Measurements from ENCODE around the gene PRDM16. TPM values are rescaled to one million over a fixed set of nuclear protein-coding genes. Genes with fewer than 3 reads are reported as not detected.

Gene PRDM16
- total and polyA plus RNA-seq, 2 of the 8 experiments (the other 6 are each of a cell fraction or from before 2014, with no cell fraction given), result 0.39 to 0.43 TPM

DNA sequence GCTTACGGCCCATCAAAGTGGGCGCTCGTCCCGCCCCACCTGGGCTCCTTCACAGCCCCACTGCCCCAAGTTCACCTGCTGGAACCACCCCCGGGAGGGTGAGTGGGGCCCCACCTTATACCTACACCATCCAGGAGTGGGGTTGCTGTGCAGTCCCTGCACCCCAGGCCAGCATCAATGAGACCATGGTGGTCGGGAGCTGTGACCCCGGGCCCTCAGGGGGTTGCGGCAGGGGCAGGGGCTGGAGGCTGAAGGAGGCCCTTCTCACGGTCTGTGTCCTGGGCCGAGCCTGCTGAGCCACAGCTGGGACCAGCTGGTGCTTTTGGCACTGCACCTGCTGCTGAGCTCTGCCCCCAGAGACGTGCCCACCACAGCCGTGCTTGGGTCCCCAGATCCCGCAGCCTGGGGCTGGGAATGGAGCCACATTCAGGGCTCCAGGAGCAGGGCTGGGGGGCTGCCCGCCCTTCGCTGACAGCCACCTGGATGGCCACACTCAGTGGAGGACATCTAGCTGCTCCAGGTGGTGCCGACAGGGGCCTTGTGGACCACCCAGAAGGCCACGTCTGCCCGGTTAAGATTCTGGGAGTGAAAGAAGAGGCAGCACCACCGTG lies 30.3 kb upstream of the PRDM16 start:
- FAIRE-seq (no peak), DNase-seq (ENCODE audit: low read depth in 1 of 2, low spot score in 2 of 2) (no peak)
- no peaks in the 10 kb centered on the region for H3K79me1 ChIP-seq (ENCODE audit: low read depth, low read length)
- H4K8ac ChIP-seq (ENCODE audit: extremely low read depth, insufficient read depth, low read length), result no peak overlapping the region
- CTCF ChIA-PET (ENCODE audit: partially characterized antibody), result no interaction called here
- H2BK120ac ChIP-seq (replicated peaks; ENCODE audit: low read depth, low read length), result no peak overlapping the region
- H4K20me1 ChIP-seq (replicated peaks in 1 of 2; ENCODE audit: control insufficient read depth in 1 of 2, insufficient read depth in 2 of 2, low read length in 2 of 2), result no peaks in the 10 kb centered on the region
- TF ChIP-seq, protein P1, sequence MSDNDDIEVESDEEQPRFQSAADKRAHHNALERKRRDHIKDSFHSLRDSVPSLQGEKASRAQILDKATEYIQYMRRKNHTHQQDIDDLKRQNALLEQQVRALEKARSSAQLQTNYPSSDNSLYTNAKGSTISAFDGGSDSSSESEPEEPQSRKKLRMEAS (IDR thresholded peaks at IDR 0.05), result no peak
- TF ChIP-seq, protein P2, sequence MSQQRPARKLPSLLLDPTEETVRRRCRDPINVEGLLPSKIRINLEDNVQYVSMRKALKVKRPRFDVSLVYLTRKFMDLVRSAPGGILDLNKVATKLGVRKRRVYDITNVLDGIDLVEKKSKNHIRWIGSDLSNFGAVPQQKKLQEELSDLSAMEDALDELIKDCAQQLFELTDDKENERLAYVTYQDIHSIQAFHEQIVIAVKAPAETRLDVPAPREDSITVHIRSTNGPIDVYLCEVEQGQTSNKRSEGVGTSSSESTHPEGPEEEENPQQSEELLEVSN (IDR thresholded peaks at IDR 0.05), result no peak
- TF ChIP-seq EZH2 (IDR thresholded peaks at IDR 0.05; ENCODE audit: low read depth, low read length, severe bottlenecking) (no peak), CHD2 (IDR thresholded peaks at IDR 0.05; ENCODE audit: low read length) (no peak)
- H4K91ac ChIP-seq (replicated peaks; ENCODE audit: insufficient read length, low read length), result no peak overlapping the region
- no peak overlapping the region for H4K5ac ChIP-seq (ENCODE audit: insufficient read length, low read depth, low read length)
- no peak overlapping the region for H2BK20ac ChIP-seq (ENCODE audit: low read length)
- H3K23ac ChIP-seq (ENCODE audit: insufficient read length), result no peak overlapping the region
- no peak overlapping the region for H3K14ac ChIP-seq (ENCODE audit: insufficient read length)
- no peak overlapping the region for H3K4me3 ChIP-seq (ENCODE audit: extremely low read depth in 1 of 4, insufficient read depth in 2 of 4, low read depth in 3 of 4, low read length in 4 of 4)
- H3K9ac ChIP-seq (replicated peaks in 1 of 4; ENCODE audit: extremely low read depth in 1 of 4, low read depth in 3 of 4, low read length in 3 of 4), result no peak overlapping the region
- no peak overlapping the region for H3K27ac ChIP-seq (ENCODE audit: low read depth, low read length)
- no peak overlapping the region for H2AK5ac ChIP-seq (ENCODE audit: low read depth, low read length)
- H3K27me3 ChIP-seq (replicated peaks in 1 of 4; ENCODE audit: control insufficient read depth in 3 of 4, extremely low read depth in 1 of 4, insufficient read depth in 3 of 4, low read length in 3 of 4), result no peaks in the 10 kb centered on the region
- H3K36me3 ChIP-seq (ENCODE audit: control insufficient read depth in 2 of 4, insufficient read depth in 4 of 4, low read length in 3 of 4), result no peaks in the 10 kb centered on the region
- H2AFZ ChIP-seq (ENCODE audit: low read length), result no peak overlapping the region
- H3K23me2 ChIP-seq (ENCODE audit: low read depth, low read length), result no peaks in the 10 kb centered on the region
- H3K9me3 ChIP-seq (ENCODE audit: insufficient read depth in 2 of 2, low read depth in 1 of 2, low read length in 1 of 2), result peaks cover 78 to 88% of the 10 kb centered on the region in 2 experiments
- no peak overlapping the region for H3K4ac ChIP-seq (replicated peaks; ENCODE audit: insufficient read length, low read depth, low read length)
- H3K79me2 ChIP-seq (ENCODE audit: control insufficient read depth in 1 of 2, insufficient read depth in 2 of 2, low read length in 2 of 2), result no peaks in the 10 kb centered on the region
- no peak overlapping the region for H2BK12ac ChIP-seq (ENCODE audit: low read depth, low read length)
- H3K4me2 ChIP-seq (ENCODE audit: insufficient read depth in 1 of 2, low read depth in 2 of 2, low read length in 2 of 2), result no peak overlapping the region
- H3K56ac ChIP-seq (replicated peaks; ENCODE audit: insufficient read length, low read depth, low read length), result no peak overlapping the region
- no peak overlapping the region for H3K18ac ChIP-seq (ENCODE audit: extremely low read depth, low read length)
- H2BK5ac ChIP-seq (ENCODE audit: low read depth, low read length), result no peak overlapping the region
- no peak overlapping the region for H2BK15ac ChIP-seq (ENCODE audit: low read length)
- POLR2A ChIA-PET (ENCODE audit: partially characterized antibody), result no interaction called here
- H3K4me1 ChIP-seq (replicated peaks in 1 of 4; ENCODE audit: control insufficient read depth in 3 of 4, insufficient read depth in 4 of 4, low read length in 3 of 4), result peaks cover 0 to 5% (median 0%) of the 10 kb centered on the region in 4 experiments; a peak in 1 of 7 replicates
- WGBS, 2 experiments (ENCODE audit: extremely low coverage in 1 of 2, insufficient coverage in 1 of 2, insufficient read length in 1 of 2, insufficient replicate concordance in 2 of 2, low coverage in 1 of 2, low lambda C conversion rate in 2 of 2, missing lambda C conversion rate in 1 of 2), result 87% methylated on average over 14 of the region's 19 CpGs; no CpG with 5 or more reads in 1 of the 2 experiments

All from H1 (cell line).